ENCODE results near the gene PIK3CG.
"Not testable (repeated sequence)": the region's sequence is repeated elsewhere in the genome, so short reads cannot be mapped to it uniquely, and the experiment has no call there.

The PIK3CG gene

DNA sequence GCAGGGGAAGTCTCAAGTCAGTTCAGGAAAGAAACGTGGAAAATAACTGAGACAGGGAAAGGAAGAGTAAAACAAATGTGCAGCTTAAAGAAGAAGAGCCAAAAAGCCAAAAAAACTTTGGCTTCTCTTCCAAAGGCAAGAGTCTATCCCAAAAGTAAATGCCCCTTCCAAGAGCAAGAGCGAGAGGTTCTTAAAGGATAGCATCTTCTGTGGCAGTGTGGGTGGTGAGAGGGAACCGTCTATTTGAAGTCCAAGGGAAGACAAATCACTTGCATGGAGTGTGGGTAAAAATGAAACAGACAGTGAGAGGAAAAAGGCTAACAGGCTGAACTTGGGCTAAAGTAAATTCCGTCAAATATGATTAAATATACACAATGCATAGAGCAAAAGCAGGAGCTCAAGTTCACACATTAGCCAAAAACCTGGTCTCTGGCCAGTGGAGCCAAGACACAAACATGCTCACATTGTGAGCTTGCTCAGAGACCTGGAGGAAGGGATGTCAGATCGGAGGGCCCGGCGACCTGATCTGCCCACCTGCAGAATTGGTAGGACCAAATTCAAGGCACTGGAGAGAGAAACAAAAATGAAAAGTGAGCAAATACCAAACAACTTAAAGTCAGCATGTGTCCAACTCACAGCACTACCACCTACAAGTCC lies 87.0 kb downstream of the PIK3CG start:
- DNase-seq: no peak

DNA sequence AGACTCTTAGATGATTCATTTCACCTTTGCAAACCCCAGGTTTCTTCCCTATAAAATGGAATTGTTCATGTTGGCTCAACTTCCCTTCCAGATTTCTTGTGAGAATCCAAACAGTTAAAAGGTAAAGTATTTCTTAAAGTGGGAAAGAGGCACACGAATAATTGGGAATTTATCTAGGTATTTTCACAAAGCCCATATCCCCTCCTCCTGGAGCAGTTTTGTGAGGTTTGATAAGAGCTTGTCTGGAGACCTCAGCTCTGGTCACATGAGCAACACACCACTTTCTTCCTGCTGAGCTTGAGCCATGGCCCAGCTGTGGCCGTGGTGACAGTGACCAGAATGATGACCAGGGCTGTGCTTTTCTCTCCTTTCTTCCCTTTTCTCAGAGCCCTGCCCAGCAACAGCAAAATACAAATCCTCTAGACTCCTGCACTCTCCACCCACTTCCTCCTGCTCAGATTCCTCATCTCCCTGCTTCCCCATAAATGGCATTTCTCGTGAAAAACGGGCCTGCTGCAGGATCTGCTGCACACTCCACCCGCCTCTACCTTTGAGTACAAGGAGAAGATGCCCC lies 87.7 kb downstream of the PIK3CG start:
- DNase-seq: no peak

DNA sequence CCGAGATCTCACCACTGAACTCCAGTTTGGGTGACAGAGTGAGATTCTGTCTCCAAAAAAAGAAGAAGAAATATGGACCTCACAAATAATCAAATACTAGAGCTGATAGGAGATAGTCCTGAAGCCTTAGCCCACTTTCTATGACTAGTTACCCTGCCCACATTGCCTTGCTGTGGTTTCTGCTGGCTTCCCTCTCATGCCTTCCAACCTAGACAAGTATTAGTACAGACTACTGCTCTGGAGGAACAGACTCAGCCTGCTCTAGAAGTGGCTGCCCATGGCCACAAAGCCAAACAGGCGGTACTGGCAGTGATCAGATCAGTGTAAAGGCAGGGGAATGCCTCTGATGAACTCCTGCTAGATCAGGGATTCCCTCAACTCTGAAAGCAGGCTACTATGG lies 89.8 kb downstream of the PIK3CG start:
- no peak for DNase-seq

DNA sequence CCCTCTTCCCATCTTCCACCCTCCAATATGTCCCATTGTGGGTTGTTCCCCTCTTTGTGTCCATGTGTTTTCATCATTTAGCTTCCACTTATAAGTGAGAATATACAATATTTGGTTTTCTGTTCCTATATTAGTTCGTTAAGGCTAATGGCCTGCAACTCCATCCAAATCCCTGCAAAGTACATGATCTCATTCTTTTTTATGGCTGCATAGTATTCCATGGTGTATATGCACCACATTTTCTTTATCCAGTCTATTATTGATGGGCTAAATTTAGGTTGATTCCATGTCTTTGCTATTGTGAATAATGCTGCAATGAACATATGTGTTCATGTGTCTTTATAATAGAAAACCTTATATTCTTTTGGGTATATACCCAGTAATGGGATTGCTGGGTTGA lies 90.8 kb downstream of the PIK3CG start:
- not testable (repeated sequence) for DNase-seq

Measured in NCI-H524 treated with DMSO at 0.1 percent for 48 hours (cell line).